ENCODE data around the gene CCDC177. TPM values are rescaled to one million over a fixed set of nuclear protein-coding genes. Genes with fewer than 3 reads are reported as not detected.

CCDC177 gene
- total and polyA plus RNA-seq, 9 of the 15 experiments (the other 6 are each of a cell fraction or from before 2014, with no cell fraction given), result not detected

GRCh38 chr14:69591317-69591716 lies 16.6 kb upstream of the CCDC177 start (continued):
- TF ChIP-seq ZNF318 (IDR thresholded peaks at IDR 0.05; ENCODE audit: borderline replicate concordance in 1 of 2, low read depth in 1 of 2) (no peak), ZNF197 (CRISPR knock-in tag; IDR thresholded peaks at IDR 0.05; ENCODE audit: low read depth) (no peak), CCNT2 (IDR thresholded peaks at IDR 0.05; ENCODE audit: borderline replicate concordance, extremely low read depth, insufficient read length, low read depth, low read length) (no peak), AFF1 (IDR thresholded peaks at IDR 0.05; ENCODE audit: low read depth in 1 of 2, partially characterized antibody in 2 of 2) (no peak)
